ENCODE results near the gene RTCB. TPM values are rescaled to one million over a fixed set of nuclear protein-coding genes. Genes with fewer than 3 reads are reported as not detected.
A peak's percentile ranks its signal among the peaks of the same experiment; 100 is the strongest.

Gene RTCB
- total RNA-seq, 1 experiment from 2014 or later: 108 TPM

DNA sequence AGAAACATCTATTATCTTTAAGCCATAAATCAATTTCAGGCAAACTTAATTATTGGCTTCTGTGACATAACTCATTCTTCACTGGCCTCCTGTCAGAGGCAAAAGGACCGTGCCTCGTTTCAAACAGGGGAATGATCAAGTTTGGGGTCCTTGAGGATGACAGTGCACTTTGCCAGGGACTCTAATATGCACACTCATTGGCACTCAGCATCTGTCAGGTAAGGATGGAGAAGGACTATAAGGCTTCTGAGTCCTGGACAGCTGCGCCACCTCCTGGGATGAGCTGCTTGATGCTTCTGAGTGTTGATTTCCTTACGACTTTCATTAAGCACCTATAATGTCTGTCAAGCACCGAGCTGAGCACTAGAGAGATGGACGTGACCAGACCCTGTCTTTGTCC lies 32.0 kb upstream of the RTCB start:
- intact Hi-C loops (cut with micrococcal nuclease; ENCODE audit: unreplicated experiment): no loop called here
- DNase-seq: peak; percentile 44
- Mint-ChIP-seq H3K4me3 (ENCODE audit: low read depth, unreplicated experiment) (no peak overlapping the region), H3K36me3 (ENCODE audit: insufficient read depth, unreplicated experiment) (no peaks in the 10 kb centered on the region), H3K27me3 (ENCODE audit: unreplicated experiment) (peaks cover 49% of the 10 kb centered on the region), H3K4me1 (ENCODE audit: low read depth, unreplicated experiment) (no peaks in the 10 kb centered on the region), H3K27ac (ENCODE audit: unreplicated experiment) (no peak overlapping the region), H3K9me3 (ENCODE audit: low read depth, unreplicated experiment) (no peaks in the 10 kb centered on the region)
- CTCF ChIA-PET: interaction anchor here (0.6 to 1.4 kb wide), 4 partner anchors 33 to 474 kb away, joined by 3 read pairs; no protein-coding TSS in a partner anchor
- TF ChIP-seq, protein P1, sequence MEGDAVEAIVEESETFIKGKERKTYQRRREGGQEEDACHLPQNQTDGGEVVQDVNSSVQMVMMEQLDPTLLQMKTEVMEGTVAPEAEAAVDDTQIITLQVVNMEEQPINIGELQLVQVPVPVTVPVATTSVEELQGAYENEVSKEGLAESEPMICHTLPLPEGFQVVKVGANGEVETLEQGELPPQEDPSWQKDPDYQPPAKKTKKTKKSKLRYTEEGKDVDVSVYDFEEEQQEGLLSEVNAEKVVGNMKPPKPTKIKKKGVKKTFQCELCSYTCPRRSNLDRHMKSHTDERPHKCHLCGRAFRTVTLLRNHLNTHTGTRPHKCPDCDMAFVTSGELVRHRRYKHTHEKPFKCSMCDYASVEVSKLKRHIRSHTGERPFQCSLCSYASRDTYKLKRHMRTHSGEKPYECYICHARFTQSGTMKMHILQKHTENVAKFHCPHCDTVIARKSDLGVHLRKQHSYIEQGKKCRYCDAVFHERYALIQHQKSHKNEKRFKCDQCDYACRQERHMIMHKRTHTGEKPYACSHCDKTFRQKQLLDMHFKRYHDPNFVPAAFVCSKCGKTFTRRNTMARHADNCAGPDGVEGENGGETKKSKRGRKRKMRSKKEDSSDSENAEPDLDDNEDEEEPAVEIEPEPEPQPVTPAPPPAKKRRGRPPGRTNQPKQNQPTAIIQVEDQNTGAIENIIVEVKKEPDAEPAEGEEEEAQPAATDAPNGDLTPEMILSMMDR (IDR thresholded peaks at IDR 0.05; ENCODE audit: unreplicated experiment): no peak
- no TSS peak for BruUV-seq (replicated peaks)

DNA sequence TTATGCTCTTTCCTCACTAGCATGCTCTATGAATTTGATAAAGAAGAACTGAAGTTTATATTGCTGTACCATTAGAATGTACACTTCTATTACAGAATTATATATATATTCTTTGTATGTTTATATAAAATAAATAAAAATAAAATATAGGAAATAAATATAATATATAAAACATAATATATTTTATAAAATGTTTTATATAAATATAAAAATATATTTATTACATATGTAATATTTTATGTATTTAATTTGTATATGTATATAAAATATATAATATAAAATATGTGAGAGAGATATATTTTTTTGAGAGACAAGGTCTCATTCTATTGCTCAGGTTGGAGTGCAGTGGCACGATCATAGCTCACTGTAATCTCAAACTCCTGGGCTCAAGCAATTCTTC lies 18.3 kb upstream of the RTCB start:
- no peaks in the 10 kb centered on the region for H3K36me3 Mint-ChIP-seq (ENCODE audit: insufficient read depth, unreplicated experiment)
- no peak overlapping the region for H3K27ac Mint-ChIP-seq (ENCODE audit: unreplicated experiment)
- CTCF ChIA-PET: interaction anchor here (0.9 kb wide), 1 partner anchor 10 kb away, joined by 8 read pairs; no protein-coding TSS in a partner anchor
- no peaks in the 10 kb centered on the region for H3K4me1 Mint-ChIP-seq (ENCODE audit: low read depth, unreplicated experiment)
- peaks cover 61% of the 10 kb centered on the region for H3K27me3 Mint-ChIP-seq (ENCODE audit: unreplicated experiment)
- intact Hi-C loops (cut with micrococcal nuclease; ENCODE audit: unreplicated experiment): no loop called here
- H3K4me3 Mint-ChIP-seq (ENCODE audit: low read depth, unreplicated experiment): no peak overlapping the region
- no peaks in the 10 kb centered on the region for H3K9me3 Mint-ChIP-seq (ENCODE audit: low read depth, unreplicated experiment)
- TF ChIP-seq, protein P1 (IDR thresholded peaks at IDR 0.05; ENCODE audit: unreplicated experiment): no peak
- no peak for DNase-seq
- no TSS peak for BruUV-seq (replicated peaks)

DNA sequence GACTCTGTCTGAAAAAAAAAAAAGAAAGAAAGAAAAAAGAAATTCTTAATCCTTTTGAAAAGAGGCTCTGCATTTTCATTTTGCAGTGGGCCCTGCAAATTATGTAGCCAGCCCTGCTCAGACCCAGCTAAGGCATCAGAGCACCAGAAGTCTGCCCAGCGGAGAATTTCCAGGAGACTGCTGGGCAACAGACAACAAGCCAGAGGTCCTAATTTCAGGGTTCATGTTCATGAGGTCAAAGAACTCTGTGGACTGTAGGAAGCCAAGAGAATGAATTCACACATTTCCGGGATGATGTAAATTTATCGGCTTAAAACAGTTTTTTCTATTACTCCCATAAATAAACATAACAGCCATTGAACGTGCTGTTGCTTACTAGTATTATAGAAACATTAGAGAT lies 14.8 kb upstream of the RTCB start:
- no peaks in the 10 kb centered on the region for H3K9me3 Mint-ChIP-seq (ENCODE audit: low read depth, unreplicated experiment)
- H3K27me3 Mint-ChIP-seq (ENCODE audit: unreplicated experiment): peaks cover 72% of the 10 kb centered on the region
- no peaks in the 10 kb centered on the region for H3K4me1 Mint-ChIP-seq (ENCODE audit: low read depth, unreplicated experiment)
- CTCF ChIA-PET: interaction anchor here (0.7 kb wide), 1 partner anchor 22 kb away, joined by 3 read pairs; no protein-coding TSS in a partner anchor
- H3K27ac Mint-ChIP-seq (ENCODE audit: unreplicated experiment): no peak overlapping the region
- DNase-seq: no peak
- TF ChIP-seq, protein P1 (IDR thresholded peaks at IDR 0.05; ENCODE audit: unreplicated experiment): no peak
- no peaks in the 10 kb centered on the region for H3K36me3 Mint-ChIP-seq (ENCODE audit: insufficient read depth, unreplicated experiment)
- intact Hi-C loops (cut with micrococcal nuclease; ENCODE audit: unreplicated experiment): no loop called here
- BruUV-seq (replicated peaks): no TSS peak
- H3K4me3 Mint-ChIP-seq (ENCODE audit: low read depth, unreplicated experiment): no peak overlapping the region

DNA sequence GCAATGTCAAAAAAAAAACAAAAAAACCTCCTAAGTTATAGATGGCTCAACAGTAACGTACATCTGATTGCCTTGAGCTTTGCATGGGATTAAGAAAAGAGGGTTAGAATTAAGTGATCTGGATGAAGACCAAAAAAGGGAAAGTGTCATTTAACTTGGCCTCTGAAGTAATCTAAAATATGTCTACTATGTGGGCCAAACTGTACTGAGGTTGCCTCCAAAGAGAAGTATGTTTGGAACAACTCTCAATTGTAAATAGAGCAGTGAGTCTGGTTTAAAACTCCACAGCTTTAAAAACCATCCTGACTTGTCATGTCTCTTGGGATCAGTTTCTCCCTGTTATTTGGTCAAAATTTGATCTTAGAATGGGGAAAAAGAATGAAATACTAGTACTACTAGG lies 11.6 kb upstream of the RTCB start:
- TF ChIP-seq, protein P1 (IDR thresholded peaks at IDR 0.05; ENCODE audit: unreplicated experiment): no peak
- no peak overlapping the region for H3K4me3 Mint-ChIP-seq (ENCODE audit: low read depth, unreplicated experiment)
- DNase-seq: no peak
- H3K4me1 Mint-ChIP-seq (ENCODE audit: low read depth, unreplicated experiment): no peaks in the 10 kb centered on the region
- CTCF ChIA-PET: no interaction called here
- H3K27ac Mint-ChIP-seq (ENCODE audit: unreplicated experiment): no peak overlapping the region
- peaks cover 78% of the 10 kb centered on the region for H3K27me3 Mint-ChIP-seq (ENCODE audit: unreplicated experiment)
- intact Hi-C loops (cut with micrococcal nuclease; ENCODE audit: unreplicated experiment): no loop called here
- no peaks in the 10 kb centered on the region for H3K9me3 Mint-ChIP-seq (ENCODE audit: low read depth, unreplicated experiment)
- no peaks in the 10 kb centered on the region for H3K36me3 Mint-ChIP-seq (ENCODE audit: insufficient read depth, unreplicated experiment)
- no TSS peak for BruUV-seq (replicated peaks)
